SK-N-SH treated with all-trans-retinoic acid at 6 μM for 48 hours (cell line): ENCODE measurements around the gene SELENOF.
"Not testable (repeated sequence)": the region's sequence is repeated elsewhere in the genome, so short reads cannot be mapped to it uniquely, and the experiment has no call there.

ENCODE experiments used
- ATAC-seq: fragments of 200-7000 bp; cut with Tn5 transposase; 3 replicates; pipeline ENCODE4 v1.9.1; 2020; ENCODE audit warnings: mild to moderate bottlenecking, moderate library complexity
- CSRNP3 ChIP-seq: fragments of 250-450 bp; sonication (Bioruptor Pico); IDR thresholded peaks from 2 replicates; pipeline ENCODE4 v1.5.1; 2021; ENCODE audit warnings: mild to moderate bottlenecking, moderate library complexity
- GLIS3 ChIP-seq: fragments of 250-450 bp; sonication (Bioruptor Pico); IDR thresholded peaks from 2 replicates; pipeline ENCODE4 v1.5.0; 2020; ENCODE audit warnings: mild to moderate bottlenecking, moderate library complexity
- ISL1 ChIP-seq: fragments of 250-450 bp; sonication (Bioruptor Pico); IDR thresholded peaks from 2 replicates; pipeline ENCODE4 v2.1.2; 2022; ENCODE audit warnings: mild to moderate bottlenecking, moderate library complexity
- OSR1 ChIP-seq: fragments of 250-450 bp; sonication (Bioruptor Pico); IDR thresholded peaks from 2 replicates; pipeline ENCODE4 v1.8.0; 2022; ENCODE audit warnings: moderate library complexity, mild to moderate bottlenecking, inconsistent platforms
- RARB ChIP-seq: fragments of 250-450 bp; sonication (Bioruptor Pico); IDR thresholded peaks from 2 replicates; pipeline ENCODE4 v1.8.0; 2021; ENCODE audit warnings: mild to moderate bottlenecking, moderate library complexity
- TOX ChIP-seq: fragments of 250-450 bp; sonication (Bioruptor Pico); IDR thresholded peaks from 2 replicates; pipeline ENCODE4 v1.8.0; 2021; ENCODE audit warnings: mild to moderate bottlenecking, moderate library complexity, borderline replicate concordance
- ZFP3 ChIP-seq: fragments of 250-450 bp; sonication (Bioruptor Pico); IDR thresholded peaks from 2 replicates; pipeline ENCODE4 v1.5.0; 2020; ENCODE audit warnings: mild to moderate bottlenecking, moderate library complexity
- ZNF70 ChIP-seq: fragments of 450-650 bp; formaldehyde crosslinking; IDR thresholded peaks from 2 replicates; pipeline ENCODE4 v1.5.0; 2020; ENCODE audit warnings: mild to moderate bottlenecking, moderate library complexity

Gene SELENOF

GRCh38 chr1:86821956-86822355, 92.0 kb downstream of the SELENOF start:
- TF ChIP-seq TOX (no peak), OSR1 (CRISPR knock-in tag) (no peak), ISL1 (CRISPR knock-in tag) (no peak), GLIS3 (CRISPR knock-in tag) (no peak), ZNF70 (CRISPR knock-in tag) (no peak), RARB (CRISPR knock-in tag) (no peak), CSRNP3 (CRISPR knock-in tag) (no peak), ZFP3 (no peak)
- TF ChIP-seq, all 23 proteins: peak for 0
- no peak for ATAC-seq

DNA sequence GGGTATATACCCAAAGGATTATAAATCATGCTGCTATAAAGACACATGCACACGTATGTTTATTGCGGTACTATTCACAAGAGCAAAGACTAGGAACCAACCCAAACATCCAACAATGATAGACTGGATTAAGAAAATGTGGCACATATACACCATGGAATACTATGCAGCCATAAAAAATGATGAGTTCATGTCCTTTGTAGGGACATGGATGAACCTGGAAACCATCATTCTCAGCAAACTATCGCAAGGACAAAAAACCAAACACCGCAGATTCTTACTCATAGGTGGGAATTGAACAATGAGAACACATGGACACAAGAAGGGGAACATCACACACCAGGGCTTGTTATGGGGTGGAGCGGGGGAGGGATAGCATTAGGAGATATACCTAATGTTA, 94.0 kb downstream of the SELENOF start:
- not testable (repeated sequence) for ATAC-seq

DNA sequence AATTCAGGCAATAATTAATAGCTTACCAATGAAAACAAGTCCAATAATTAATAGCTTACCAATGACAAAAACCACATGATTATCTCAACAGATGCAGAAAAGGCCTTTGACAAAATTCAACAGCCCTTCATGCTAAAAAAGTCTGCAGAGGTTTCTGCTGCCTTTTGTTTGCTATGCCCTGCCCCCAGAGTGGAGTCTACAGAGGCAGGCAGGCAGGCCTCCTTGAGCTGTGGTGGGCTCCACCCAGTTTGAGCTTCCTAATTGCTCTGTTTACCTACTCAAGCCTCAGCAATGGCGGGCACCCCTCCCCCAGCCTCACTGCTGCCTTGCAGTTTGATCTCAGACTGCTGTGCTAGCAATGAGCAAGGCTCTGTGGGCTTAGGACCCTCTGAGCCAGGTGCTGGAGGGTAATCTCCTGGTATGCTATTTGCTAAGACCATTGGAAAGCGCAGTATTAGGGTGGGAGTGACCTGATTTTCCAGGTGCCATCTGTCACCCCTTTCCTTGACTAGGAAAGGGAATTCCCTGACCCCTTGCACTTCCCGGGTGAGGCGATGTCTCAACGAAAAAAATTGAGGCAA, 96.6 kb downstream of the SELENOF start:
- not testable (repeated sequence) for ATAC-seq

DNA sequence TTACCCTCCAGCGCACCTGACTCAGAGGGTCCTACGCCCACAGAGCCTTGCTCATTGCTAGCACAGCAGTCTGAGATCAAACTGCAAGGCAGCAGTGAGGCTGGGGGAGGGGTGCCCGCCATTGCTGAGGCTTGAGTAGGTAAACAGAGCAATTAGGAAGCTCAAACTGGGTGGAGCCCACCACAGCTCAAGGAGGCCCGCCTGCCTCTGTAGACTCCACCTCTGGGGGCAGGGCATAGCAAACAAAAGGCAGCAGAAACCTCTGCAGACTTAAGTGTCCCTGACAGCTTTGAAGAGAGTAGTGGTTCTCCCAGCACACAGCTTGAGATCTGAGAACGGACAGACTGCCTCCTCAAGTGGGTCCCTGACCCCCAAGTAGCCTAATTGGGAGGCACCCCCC, 99.8 kb downstream of the SELENOF start:
- not testable (repeated sequence) for ATAC-seq
